HUES64 (cell line): ENCODE measurements around the gene PDE3B.
"Not testable (repeated sequence)": the region's sequence is repeated elsewhere in the genome, so short reads cannot be mapped to it uniquely, and the experiment has no call there.

Experiments
- H3K27ac ChIP-seq: 2 replicates; pipeline ENCODE4 v1.7.0; 2013; ENCODE audit warnings: low read depth, low read length, inconsistent platforms
- H3K27me3 ChIP-seq: 2 replicates; pipeline ENCODE4 v1.6.1; 2013; ENCODE audit warnings: mild to moderate bottlenecking, low read length; ENCODE audit not compliant: insufficient read depth
- H3K36me3 ChIP-seq: 2 replicates; pipeline ENCODE4 v1.6.1; 2013; ENCODE audit warnings: mild to moderate bottlenecking, low read length; ENCODE audit not compliant: insufficient read depth
- H3K4me1 ChIP-seq: 2 replicates; pipeline ENCODE4 v1.6.1; 2013; ENCODE audit warnings: mild to moderate bottlenecking, low read length, moderate library complexity; ENCODE audit not compliant: insufficient read depth
- H3K4me3 ChIP-seq: 2 replicates; pipeline ENCODE4 v1.5.1; 2013; ENCODE audit warnings: mild to moderate bottlenecking, low read length, moderate library complexity
- H3K9ac ChIP-seq: 2 replicates; pipeline ENCODE4 v1.6.1; 2013; ENCODE audit warnings: mild to moderate bottlenecking, low read depth, low read length
- H3K9me3 ChIP-seq: 2 replicates; pipeline ENCODE4 v1.6.1; 2013; ENCODE audit warnings: low read depth, low read length; ENCODE audit not compliant: insufficient read depth
- WGBS: fragments of 150-250, 120-280 bp; methylation state at CpG from one replicate; pipeline ENCODE4 v1.1.7; 2013; ENCODE audit warnings: missing lambda C conversion rate; 5-methylcytosine and 5-hydroxymethylcytosine counted together

The PDE3B gene

GRCh38 chr11:14657841-14658240, 14.2 kb downstream of the PDE3B start:
- Histone ChIP-seq H3K9me3 (peaks cover 7% of the 10 kb centered on the region), H3K4me1 (no peaks in the 10 kb centered on the region), H3K36me3 (0 out of 2 replicates have a peak, but pooled peaks cover 7% of the 10 kb centered on the region), H3K4me3 (no peak overlapping the region), H3K27me3 (no peaks in the 10 kb centered on the region), H3K27ac (no peak overlapping the region), H3K9ac (no peak overlapping the region)
- WGBS = 100% methylated on average over 1 of the region's 1 CpG

- not testable (repeated sequence) for H3K9ac ChIP-seq, H3K27me3 ChIP-seq, H3K4me1 ChIP-seq, H3K4me3 ChIP-seq, H3K36me3 ChIP-seq, H3K27ac ChIP-seq, H3K9me3 ChIP-seq
- 97% methylated on average over 2 of the region's 3 CpGs for WGBS
Observed at GRCh38 chr11:14664926-14665325, 21.3 kb downstream of the PDE3B start.

- not testable (repeated sequence) for H3K4me1 ChIP-seq, H3K9ac ChIP-seq, H3K27ac ChIP-seq, H3K9me3 ChIP-seq, H3K36me3 ChIP-seq, H3K4me3 ChIP-seq, H3K27me3 ChIP-seq
- 93% methylated on average over 3 of the region's 4 CpGs for WGBS
Observed at GRCh38 chr11:14667329-14667728, 23.7 kb downstream of the PDE3B start.

- no peak overlapping the region for H3K4me3 ChIP-seq
- H3K9ac ChIP-seq = no peak overlapping the region
- no peaks in the 10 kb centered on the region for H3K27me3 ChIP-seq
- H3K4me1 ChIP-seq = peaks cover 8% of the 10 kb centered on the region
- no peaks in the 10 kb centered on the region for H3K36me3 ChIP-seq
- no peak overlapping the region for H3K27ac ChIP-seq
- H3K9me3 ChIP-seq = no peaks in the 10 kb centered on the region
- 87% methylated on average over 6 of the region's 6 CpGs for WGBS
Observed at GRCh38 chr11:14668731-14669301, 25.2 kb downstream of the PDE3B start.

- no peaks in the 10 kb centered on the region for H3K27me3 ChIP-seq
- 96% methylated on average over 6 of the region's 7 CpGs for WGBS
- no peak overlapping the region for H3K4me3 ChIP-seq
- no peak overlapping the region for H3K9ac ChIP-seq
- H3K27ac ChIP-seq = no peak overlapping the region
- no peaks in the 10 kb centered on the region for H3K36me3 ChIP-seq
- H3K9me3 ChIP-seq = no peaks in the 10 kb centered on the region
- peaks cover 12% of the 10 kb centered on the region for H3K4me1 ChIP-seq
Observed at GRCh38 chr11:14669499-14669898, 25.9 kb downstream of the PDE3B start.

GRCh38 chr11:14669958-14670357, 26.4 kb downstream of the PDE3B start:
- Histone ChIP-seq H3K27me3 (no peaks in the 10 kb centered on the region), H3K4me3 (no peak overlapping the region), H3K4me1 (peaks cover 12% of the 10 kb centered on the region), H3K9ac (no peak overlapping the region), H3K27ac (no peak overlapping the region), H3K36me3 (no peaks in the 10 kb centered on the region), H3K9me3 (no peaks in the 10 kb centered on the region)
- WGBS = 95% methylated on average over 2 of the region's 3 CpGs

- Histone ChIP-seq H3K27me3 (no peaks in the 10 kb centered on the region), H3K36me3 (no peaks in the 10 kb centered on the region), H3K9me3 (no peaks in the 10 kb centered on the region), H3K9ac (no peak overlapping the region), H3K4me1 (peaks cover 12% of the 10 kb centered on the region), H3K4me3 (no peak overlapping the region), H3K27ac (no peak overlapping the region)
- 88% methylated on average over 2 of the region's 2 CpGs for WGBS
Observed at GRCh38 chr11:14672635-14673034, 29.0 kb downstream of the PDE3B start.

GRCh38 chr11:14673421-14673820, 29.8 kb downstream of the PDE3B start:
- no peak overlapping the region for H3K27ac ChIP-seq
- no peaks in the 10 kb centered on the region for H3K27me3 ChIP-seq
- H3K9ac ChIP-seq = no peak overlapping the region
- 92% methylated on average over 4 of the region's 4 CpGs for WGBS
- H3K4me1 ChIP-seq = peaks cover 12% of the 10 kb centered on the region
- H3K4me3 ChIP-seq = no peak overlapping the region
- H3K9me3 ChIP-seq = no peaks in the 10 kb centered on the region
- no peaks in the 10 kb centered on the region for H3K36me3 ChIP-seq

- Histone ChIP-seq H3K27me3 (no peaks in the 10 kb centered on the region), H3K4me1 (peaks cover 8% of the 10 kb centered on the region), H3K27ac (no peak overlapping the region), H3K36me3 (no peaks in the 10 kb centered on the region), H3K9me3 (no peaks in the 10 kb centered on the region), H3K9ac (no peak overlapping the region), H3K4me3 (no peak overlapping the region)
- WGBS = 92% methylated on average over 8 of the region's 8 CpGs
Observed at GRCh38 chr11:14673824-14674405, 30.3 kb downstream of the PDE3B start.

GRCh38 chr11:14676068-14676467, 32.5 kb downstream of the PDE3B start:
- no peaks in the 10 kb centered on the region for H3K9me3 ChIP-seq
- H3K9ac ChIP-seq = no peak overlapping the region
- WGBS = 82% methylated on average over 1 of the region's 2 CpGs
- H3K27ac ChIP-seq = no peak overlapping the region
- H3K27me3 ChIP-seq = no peaks in the 10 kb centered on the region
- H3K36me3 ChIP-seq = no peaks in the 10 kb centered on the region
- peaks cover 7% of the 10 kb centered on the region for H3K4me1 ChIP-seq
- H3K4me3 ChIP-seq = no peak overlapping the region

GRCh38 chr11:14677146-14677545, 33.5 kb downstream of the PDE3B start:
- no CpG with 5 or more reads among the region's 2 CpGs for WGBS
- Histone ChIP-seq H3K9me3 (no peaks in the 10 kb centered on the region), H3K4me1 (peaks cover 7% of the 10 kb centered on the region), H3K9ac (no peak overlapping the region), H3K36me3 (no peaks in the 10 kb centered on the region), H3K27ac (no peak overlapping the region), H3K27me3 (no peaks in the 10 kb centered on the region), H3K4me3 (no peak overlapping the region)

- no peak overlapping the region for H3K4me3 ChIP-seq
- no peaks in the 10 kb centered on the region for H3K36me3 ChIP-seq
- WGBS = 86% methylated on average over 2 of the region's 2 CpGs
- peaks cover 7% of the 10 kb centered on the region for H3K4me1 ChIP-seq
- no peaks in the 10 kb centered on the region for H3K9me3 ChIP-seq
- H3K27ac ChIP-seq = no peak overlapping the region
- H3K27me3 ChIP-seq = no peaks in the 10 kb centered on the region
- no peak overlapping the region for H3K9ac ChIP-seq
Observed at GRCh38 chr11:14678350-14678749, 34.7 kb downstream of the PDE3B start.
